ENCODE measurements around the gene CAPS. TPM values are rescaled to one million over a fixed set of nuclear protein-coding genes. Genes with fewer than 3 reads are reported as not detected.

Gene CAPS
- total RNA-seq, 2 donors from 2014 or later = 6.6 to 6.7 TPM

GRCh38 chr19:5897189-5897969, 16.7 kb upstream of the CAPS start:
- Histone ChIP-seq H3K9ac (ENCODE audit: extremely low read depth, low read length, poor library complexity, severe bottlenecking) (no peak overlapping the region), H3K27ac (ENCODE audit: low read depth, low read length) (no peak overlapping the region), H3K9me3 (ENCODE audit: control insufficient read depth, low read length) (no peaks in the 10 kb centered on the region), H3K4me1 (ENCODE audit: control insufficient read depth, insufficient read depth, low read length) (no peaks in the 10 kb centered on the region), H3K36me3 (ENCODE audit: control insufficient read depth, insufficient read depth, low read length) (peaks cover 6% of the 10 kb centered on the region), H3K27me3 (ENCODE audit: control insufficient read depth, insufficient read depth, low read length, poor library complexity, severe bottlenecking) (no peaks in the 10 kb centered on the region), H3K4me3 (ENCODE audit: low read length) (no peak overlapping the region)
- peaks cover 18% of the 10 kb centered on the region for H3K36me3 Mint-ChIP-seq (ENCODE audit: low read depth)
- H3K27ac Mint-ChIP-seq = no peak overlapping the region
- 92 to 94% methylated on average over 13 to 30 of the region's 30 CpGs for WGBS, 2 experiments (ENCODE audit: insufficient coverage in 1 of 2, insufficient read length in 1 of 2)
- no peak overlapping the region for H3K4me3 Mint-ChIP-seq
- no peaks in the 10 kb centered on the region for H3K27me3 Mint-ChIP-seq (ENCODE audit: insufficient read depth)
- DNase-seq = peak; percentile 76
- peaks cover under 1% of the 10 kb centered on the region for H3K4me1 Mint-ChIP-seq
- no peaks in the 10 kb centered on the region for H3K9me3 Mint-ChIP-seq
- peak; percentile 62 for TF ChIP-seq CTCF (conservative IDR thresholded peaks at IDR 0.05)

- Mint-ChIP-seq H3K27me3 (ENCODE audit: insufficient read depth) (no peaks in the 10 kb centered on the region), H3K4me3 (no peak overlapping the region), H3K27ac (no peak overlapping the region), H3K4me1 (peaks cover 3% of the 10 kb centered on the region), H3K36me3 (ENCODE audit: low read depth) (peaks cover 18% of the 10 kb centered on the region), H3K9me3 (no peaks in the 10 kb centered on the region)
- Histone ChIP-seq H3K36me3 (ENCODE audit: control insufficient read depth, insufficient read depth, low read length) (peaks cover 6% of the 10 kb centered on the region), H3K4me3 (ENCODE audit: low read length) (no peak overlapping the region), H3K27me3 (ENCODE audit: control insufficient read depth, insufficient read depth, low read length, poor library complexity, severe bottlenecking) (no peaks in the 10 kb centered on the region), H3K27ac (ENCODE audit: low read depth, low read length) (no peak overlapping the region), H3K9me3 (ENCODE audit: control insufficient read depth, low read length) (no peaks in the 10 kb centered on the region), H3K4me1 (ENCODE audit: control insufficient read depth, insufficient read depth, low read length) (no peaks in the 10 kb centered on the region), H3K9ac (ENCODE audit: extremely low read depth, low read length, poor library complexity, severe bottlenecking) (no peak overlapping the region)
- 91 to 94% methylated on average over 9 to 13 of the region's 13 CpGs for WGBS, 2 experiments (ENCODE audit: insufficient coverage in 1 of 2, insufficient read length in 1 of 2)
- no peak for DNase-seq
- TF ChIP-seq CTCF (conservative IDR thresholded peaks at IDR 0.05) = no peak
Observed at GRCh38 chr19:5899728-5900526, 14.1 kb upstream of the CAPS start.

- Mint-ChIP-seq H3K4me3 (peak overlapping the region; percentile 96), H3K36me3 (ENCODE audit: low read depth) (peaks cover 15% of the 10 kb centered on the region), H3K27me3 (ENCODE audit: insufficient read depth) (no peaks in the 10 kb centered on the region), H3K9me3 (no peaks in the 10 kb centered on the region), H3K4me1 (peaks cover 3% of the 10 kb centered on the region), H3K27ac (peak overlapping the region; percentile 80)
- H3K27me3 ChIP-seq (ENCODE audit: control insufficient read depth, insufficient read depth, low read length, poor library complexity, severe bottlenecking) = no peaks in the 10 kb centered on the region
- no peak for TF ChIP-seq CTCF (conservative IDR thresholded peaks at IDR 0.05)
- H3K36me3 ChIP-seq (ENCODE audit: control insufficient read depth, insufficient read depth, low read length) = peaks cover 6% of the 10 kb centered on the region
- no peaks in the 10 kb centered on the region for H3K4me1 ChIP-seq (ENCODE audit: control insufficient read depth, insufficient read depth, low read length)
- DNase-seq = no peak
- H3K27ac ChIP-seq (ENCODE audit: low read depth, low read length) = no peak overlapping the region
- 94 to 96% methylated on average over 5 to 8 of the region's 8 CpGs for WGBS, 2 experiments (ENCODE audit: insufficient coverage in 1 of 2, insufficient read length in 1 of 2)
- H3K4me3 ChIP-seq (ENCODE audit: low read length) = no peak overlapping the region
- H3K9me3 ChIP-seq (ENCODE audit: control insufficient read depth, low read length) = no peaks in the 10 kb centered on the region
- H3K9ac ChIP-seq (ENCODE audit: extremely low read depth, low read length, poor library complexity, severe bottlenecking) = no peak overlapping the region
Observed at GRCh38 chr19:5900976-5901375, 13.1 kb upstream of the CAPS start.
